Measurements from ENCODE around the gene CCDC149.

- TF ChIP-seq EZH2phosphoT487 (IDR thresholded peaks at IDR 0.05; ENCODE audit: borderline replicate concordance, low read depth, low read length) = no peak
- no peak for TF ChIP-seq CTCF (conservative IDR thresholded peaks at IDR 0.05; ENCODE audit: low read length)
Observed at GRCh38 chr4:24794916-24795665, 117.8 kb downstream of the CCDC149 start, which contains the start of gene SOD3.
